Measurements from ENCODE around the gene CGB1.
"Not testable (repeated sequence)": the region's sequence is repeated elsewhere in the genome, so short reads cannot be mapped to it uniquely, and the experiment has no call there.

DNA sequence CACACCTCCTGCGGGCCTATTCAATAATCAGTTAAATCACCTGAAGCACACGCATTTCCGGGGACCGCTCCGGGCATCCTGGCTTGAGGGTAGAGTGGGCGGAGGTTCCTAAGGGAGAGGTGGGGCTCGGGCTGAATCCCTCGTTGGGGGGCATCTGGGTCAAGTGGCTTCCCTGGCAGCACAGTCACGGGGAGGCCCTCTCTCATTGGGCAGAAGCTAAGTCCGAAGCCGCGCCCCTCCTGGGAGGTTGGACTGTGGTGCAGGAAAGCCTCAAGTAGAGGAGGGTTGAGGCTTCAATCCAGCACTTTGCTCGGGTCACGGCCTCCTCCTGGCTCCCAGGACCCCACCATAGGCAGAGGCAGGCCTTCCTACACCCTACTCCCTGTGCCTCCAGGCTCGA lies 6.9 kb upstream of the CGB1 start, which contains the start of gene CGB5:
- TF ChIP-seq, protein P1, sequence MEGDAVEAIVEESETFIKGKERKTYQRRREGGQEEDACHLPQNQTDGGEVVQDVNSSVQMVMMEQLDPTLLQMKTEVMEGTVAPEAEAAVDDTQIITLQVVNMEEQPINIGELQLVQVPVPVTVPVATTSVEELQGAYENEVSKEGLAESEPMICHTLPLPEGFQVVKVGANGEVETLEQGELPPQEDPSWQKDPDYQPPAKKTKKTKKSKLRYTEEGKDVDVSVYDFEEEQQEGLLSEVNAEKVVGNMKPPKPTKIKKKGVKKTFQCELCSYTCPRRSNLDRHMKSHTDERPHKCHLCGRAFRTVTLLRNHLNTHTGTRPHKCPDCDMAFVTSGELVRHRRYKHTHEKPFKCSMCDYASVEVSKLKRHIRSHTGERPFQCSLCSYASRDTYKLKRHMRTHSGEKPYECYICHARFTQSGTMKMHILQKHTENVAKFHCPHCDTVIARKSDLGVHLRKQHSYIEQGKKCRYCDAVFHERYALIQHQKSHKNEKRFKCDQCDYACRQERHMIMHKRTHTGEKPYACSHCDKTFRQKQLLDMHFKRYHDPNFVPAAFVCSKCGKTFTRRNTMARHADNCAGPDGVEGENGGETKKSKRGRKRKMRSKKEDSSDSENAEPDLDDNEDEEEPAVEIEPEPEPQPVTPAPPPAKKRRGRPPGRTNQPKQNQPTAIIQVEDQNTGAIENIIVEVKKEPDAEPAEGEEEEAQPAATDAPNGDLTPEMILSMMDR (conservative IDR thresholded peaks at IDR 0.05 in 1 of 2, IDR thresholded peaks at IDR 0.05 in 1 of 2; ENCODE audit: low read depth in 1 of 2, low read length in 2 of 2): not testable (repeated sequence)
- TF ChIP-seq EZH2 (IDR thresholded peaks at IDR 0.05; ENCODE audit: low read length, missing control alignments): not testable (repeated sequence)
